HUES6 (cell line): ENCODE measurements around the gene LCN10.

ENCODE experiments used
- H3K27ac ChIP-seq: 2 replicates; pipeline ENCODE4 v1.7.0; 2013; ENCODE audit warnings: low read depth, mild to moderate bottlenecking, low read length, inconsistent platforms
- H3K27me3 ChIP-seq: 2 replicates; pipeline ENCODE4 v1.6.1; 2013; ENCODE audit warnings: low read length; ENCODE audit not compliant: control insufficient read depth, insufficient read depth
- H3K36me3 ChIP-seq: 2 replicates; pipeline ENCODE4 v1.6.1; 2013; ENCODE audit warnings: low read length; ENCODE audit not compliant: control insufficient read depth, insufficient read depth
- H3K4me1 ChIP-seq: 2 replicates; pipeline ENCODE4 v1.6.1; 2013; ENCODE audit warnings: low read length; ENCODE audit not compliant: control insufficient read depth, insufficient read depth
- H3K4me3 ChIP-seq: 2 replicates; pipeline ENCODE4 v1.5.1; 2013; ENCODE audit warnings: low read depth, low read length
- H3K9ac ChIP-seq: one replicate; pipeline ENCODE4 v1.6.1; 2013; ENCODE audit warnings: mild to moderate bottlenecking, low read length
- H3K9me3 ChIP-seq: 2 replicates; pipeline ENCODE4 v1.6.1; 2013; ENCODE audit warnings: low read depth, low read length; ENCODE audit not compliant: control insufficient read depth, insufficient read depth

Gene LCN10

DNA sequence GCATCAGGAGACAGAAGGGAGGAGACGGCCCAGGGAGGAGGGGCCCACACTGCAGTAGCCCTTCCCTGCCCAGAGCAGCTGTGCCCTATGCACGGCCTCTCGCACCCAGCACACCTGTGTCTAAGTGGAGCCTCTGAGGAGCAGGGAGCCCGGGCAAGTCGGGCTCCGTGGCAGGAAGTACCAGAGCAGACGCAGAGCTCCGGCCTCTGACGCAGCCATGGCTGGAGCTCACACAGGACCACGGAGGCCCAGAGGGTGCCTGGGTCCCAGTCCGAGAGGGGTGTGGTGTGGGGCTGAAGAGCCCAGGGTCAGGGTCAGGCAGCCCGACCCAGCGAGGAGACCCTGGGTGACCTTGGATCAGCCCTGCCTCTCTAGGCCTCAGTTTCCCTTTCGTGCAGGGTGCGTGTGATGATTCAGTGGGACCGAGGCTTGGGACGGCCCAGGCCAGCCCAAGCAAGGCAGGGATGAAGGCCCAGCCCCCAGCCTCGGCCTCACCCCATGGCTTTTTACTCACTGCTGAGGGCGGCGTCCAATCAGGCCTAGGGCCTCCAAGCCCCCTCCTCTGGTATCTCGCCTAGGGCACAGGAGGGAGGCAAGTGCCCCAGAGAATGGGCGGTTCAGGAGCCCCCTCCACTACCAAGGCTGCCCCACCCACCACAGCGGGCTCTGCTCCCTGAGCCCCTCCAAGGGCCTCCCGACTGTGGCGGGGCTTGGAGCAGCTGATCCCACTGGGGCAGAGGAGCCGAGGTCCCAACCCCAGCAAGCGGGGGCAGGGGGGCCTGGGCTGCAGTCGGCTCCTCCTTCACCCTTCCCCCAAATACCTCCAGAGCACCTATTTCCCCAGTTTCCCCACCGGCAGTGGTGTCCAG, 51.2 kb downstream of the LCN10 start:
- Histone ChIP-seq H3K9ac (no peak overlapping the region), H3K9me3 (no peaks in the 10 kb centered on the region), H3K27ac (no peak overlapping the region)

DNA sequence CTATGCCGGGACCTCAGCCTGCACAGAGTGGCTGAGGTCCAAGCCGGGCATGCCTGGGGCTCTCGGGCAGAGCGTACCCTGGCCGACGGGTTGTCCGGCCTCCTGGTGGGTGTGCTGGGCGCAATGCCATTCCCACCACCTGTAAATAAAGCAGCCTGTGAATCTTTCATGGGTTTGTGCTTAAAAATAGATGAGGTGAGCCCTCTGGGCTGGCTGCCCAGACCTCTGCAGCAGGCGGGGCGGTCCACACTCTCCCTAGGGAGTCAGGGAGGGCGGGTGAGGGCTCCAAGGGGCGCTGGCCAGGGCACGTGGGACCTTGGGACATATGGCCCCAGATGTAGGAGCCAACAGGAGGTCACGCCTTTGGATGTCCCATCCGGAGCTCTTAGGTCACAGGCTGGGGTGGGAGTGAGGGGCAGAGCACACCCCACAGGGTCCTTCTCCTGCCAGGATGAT, 51.9 kb downstream of the LCN10 start:
- no peak overlapping the region for H3K9ac ChIP-seq
- no peaks in the 10 kb centered on the region for H3K36me3 ChIP-seq
- H3K27ac ChIP-seq = no peak overlapping the region
- peaks cover 29% of the 10 kb centered on the region for H3K4me1 ChIP-seq
- no peak overlapping the region for H3K4me3 ChIP-seq
- H3K27me3 ChIP-seq = peaks cover 23% of the 10 kb centered on the region; the same call in 1 of the 2 replicates
- no peaks in the 10 kb centered on the region for H3K9me3 ChIP-seq

More for the DNA sequence above, 51.2 kb downstream of the LCN10 start:
- Histone ChIP-seq H3K4me1 (peaks cover 23% of the 10 kb centered on the region), H3K4me3 (no peak overlapping the region), H3K27me3 (peaks cover 17% of the 10 kb centered on the region; the same call in 1 of the 2 replicates), H3K36me3 (no peaks in the 10 kb centered on the region)

DNA sequence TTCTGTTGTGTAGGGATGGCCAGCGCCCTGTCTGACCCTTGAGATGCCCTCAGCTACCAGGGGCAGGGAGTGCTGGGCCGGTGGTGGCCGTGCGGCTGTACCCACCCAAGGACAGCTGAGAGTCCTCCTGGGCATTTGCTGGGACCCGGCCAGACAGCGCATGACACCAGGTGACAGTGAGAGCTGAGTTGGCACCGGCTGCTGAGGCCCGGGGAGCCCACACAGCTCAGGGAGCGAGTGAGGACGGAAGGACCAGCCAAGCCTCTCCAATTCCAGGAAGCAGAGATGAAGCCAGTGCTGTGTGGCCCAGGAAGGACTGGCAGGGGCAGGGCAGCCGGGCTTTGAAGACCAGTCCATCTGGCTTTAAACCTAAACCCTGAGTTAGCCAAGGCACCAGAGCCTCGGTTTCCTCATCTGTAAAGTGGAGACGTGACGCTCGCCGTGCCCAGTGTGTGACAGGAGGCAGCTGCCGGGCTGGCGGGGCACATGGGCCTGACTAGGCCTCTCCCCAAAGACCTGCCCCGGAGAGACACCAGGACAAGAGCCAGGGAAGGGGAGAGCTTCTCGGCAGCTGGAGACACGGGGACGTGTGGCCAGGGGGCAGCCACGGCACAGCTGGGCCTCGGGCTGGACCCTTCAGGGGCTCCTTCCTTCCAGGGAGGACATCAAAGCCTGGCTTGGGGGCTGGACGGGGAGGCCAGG, 52.5 kb downstream of the LCN10 start:
- no peak overlapping the region for H3K27ac ChIP-seq

DNA sequence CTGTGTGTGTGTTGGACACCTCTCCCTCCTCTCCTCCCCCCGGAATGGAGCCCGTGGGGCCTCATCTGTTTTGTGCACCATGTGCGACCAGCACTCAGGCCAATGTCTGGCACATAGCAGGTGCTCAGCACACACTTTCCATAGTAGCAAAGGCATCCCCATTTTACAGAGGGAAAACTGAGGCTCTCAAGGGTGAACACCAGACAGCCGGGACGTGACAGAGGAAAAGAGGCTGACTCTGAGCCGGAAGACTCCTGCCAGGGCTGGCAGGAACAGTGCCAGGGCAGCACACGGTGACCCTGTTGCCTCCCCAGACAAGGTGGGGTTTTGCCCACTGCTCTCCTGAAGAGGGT, 53.7 kb downstream of the LCN10 start:
- H3K27ac ChIP-seq = no peak overlapping the region
- peaks cover 40% of the 10 kb centered on the region for H3K4me1 ChIP-seq

More for the DNA sequence above, 52.5 kb downstream of the LCN10 start:
- Histone ChIP-seq H3K27me3 (peaks cover 25% of the 10 kb centered on the region; the same call in 1 of the 2 replicates), H3K9ac (no peak overlapping the region), H3K4me3 (no peak overlapping the region), H3K9me3 (no peaks in the 10 kb centered on the region), H3K4me1 (peaks cover 32% of the 10 kb centered on the region), H3K36me3 (no peaks in the 10 kb centered on the region)

DNA sequence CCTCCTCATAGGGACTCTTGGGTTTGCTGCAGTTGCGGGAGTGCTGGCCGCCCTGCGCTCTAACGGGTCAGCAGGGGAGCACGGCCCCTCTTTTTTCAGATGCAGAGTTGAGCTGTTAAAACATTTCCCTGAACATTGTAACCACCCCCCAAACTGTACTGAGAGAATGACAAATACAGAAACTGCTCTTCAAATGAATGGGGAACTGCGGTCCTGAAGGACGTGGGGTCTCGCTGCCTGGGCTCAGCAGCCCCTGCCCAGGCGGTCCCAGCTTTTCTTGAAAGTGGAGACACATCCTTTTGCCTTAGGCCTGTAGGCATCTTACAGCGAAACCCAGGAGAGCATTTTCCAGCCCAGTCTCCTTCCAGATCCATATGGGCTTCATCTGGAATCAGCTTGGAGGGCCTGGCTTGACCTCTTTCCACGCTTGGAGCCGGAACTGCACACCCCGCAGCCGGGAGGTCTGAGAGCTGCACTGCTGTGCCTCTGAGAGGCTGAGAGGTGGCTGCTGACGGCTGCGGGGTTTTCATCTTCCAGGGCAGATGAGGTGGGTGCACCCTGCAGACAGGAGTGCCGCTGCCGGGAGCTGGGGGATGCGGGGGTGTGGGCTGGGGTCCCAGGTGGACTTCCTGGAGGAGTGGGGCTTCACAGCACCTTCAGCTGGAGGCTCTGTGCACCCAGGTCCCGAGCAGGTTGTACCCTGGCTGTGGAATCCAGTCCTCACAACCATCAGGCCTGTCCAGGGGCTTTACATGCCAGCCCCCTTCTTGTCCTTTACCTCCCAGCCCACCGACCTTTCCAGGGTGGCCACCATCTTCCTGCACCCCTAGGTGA, 54.2 kb downstream of the LCN10 start:
- Histone ChIP-seq H3K36me3 (no peaks in the 10 kb centered on the region), H3K4me1 (peaks cover 41% of the 10 kb centered on the region), H3K9ac (no peak overlapping the region), H3K4me3 (peak overlapping the region; percentile 53), H3K27ac (no peak overlapping the region), H3K9me3 (no peaks in the 10 kb centered on the region), H3K27me3 (peaks cover 25% of the 10 kb centered on the region; the same call in 1 of the 2 replicates)

More for the DNA sequence above, 53.7 kb downstream of the LCN10 start:
- Histone ChIP-seq H3K36me3 (no peaks in the 10 kb centered on the region), H3K4me3 (no peak overlapping the region), H3K27me3 (peaks cover 25% of the 10 kb centered on the region; the same call in 1 of the 2 replicates), H3K9ac (no peak overlapping the region), H3K9me3 (no peaks in the 10 kb centered on the region)
